GM12878 (cell line): ENCODE results near the gene UBQLN4. TPM values are rescaled to one million over a fixed set of nuclear protein-coding genes. Genes with fewer than 3 reads are reported as not detected.

Source experiments
- ATAC-seq: fragments of 200-7000 bp; cut with Tn5 transposase; 3 replicates; pipeline ENCODE4 v1.9.1; 2020; ENCODE audit warnings: mild to moderate bottlenecking, moderate library complexity
- BruUV-seq: library from RNA; stranded (reverse); fragments of 400-500 nt; replicated peaks from 2 replicates; lab custom pipeline; 2021; lab: Mats Ljungman, UMichigan
- CTCF ChIA-PET: fragments of 300-600 bp; sonication (Branson Sonifier 250); formaldehyde crosslinking; extraction: SDS; loops from one replicate; lab custom pipeline; 2021; ENCODE audit warnings: inconsistent platforms; lab: Yijun Ruan, JAX
- POLR2A ChIA-PET: fragments of 350-600 bp; formaldehyde crosslinking; extraction: SDS; loops from one replicate; lab custom pipeline; 2021; ENCODE audit warnings: inconsistent platforms; lab: Charles Lee
- RAD21 ChIA-PET: fragments of 300-600 bp; sonication (Branson Sonifier 250); formaldehyde crosslinking; loops from one replicate; lab custom pipeline; 2023; ENCODE audit warnings: antibody characterized with exemption; ENCODE audit not compliant: unreplicated experiment; lab: Charles Lee
- SMC1A ChIA-PET: fragments of 300-600 bp; sonication (Branson Sonifier 250); formaldehyde crosslinking; loops from one replicate; lab custom pipeline; 2023; ENCODE audit not compliant: unreplicated experiment, uncharacterized antibody; lab: Charles Lee
- DNase-seq: peaks from one replicate; pipeline ENCODE4 v3.0.0-alpha.2; 2011; ENCODE audit warnings: low read depth, low spot score
- FAIRE-seq: peaks from 3 replicates; lab custom pipeline; 2011; peaks lifted over from hg19 to GRCh38; lab: Jason Lieb, UNC
- H2AFZ ChIP-seq: 2 replicates; pipeline ENCODE4 v1.6.0; 2011; ENCODE audit warnings: low read depth, low read length, control low read depth; ENCODE audit not compliant: control insufficient read depth
- H3K27ac ChIP-seq: 2 replicates; pipeline ENCODE4 v1.5.1; 2011; ENCODE audit warnings: control low read depth; ENCODE audit not compliant: control insufficient read depth, insufficient read depth
- H3K27me3 ChIP-seq, 2 experiments: replicated peaks in 1 of 2; 2 replicates each; pipeline versions ENCODE4 v1.6.0 to v1.6.1; 2011; ENCODE audit warnings: low read length in 1 of 2; ENCODE audit not compliant: control insufficient read depth in 2 of 2, insufficient read depth in 2 of 2
- H3K36me3 ChIP-seq, 2 experiments: 2 replicates each; pipeline ENCODE4 v1.5.1; 2011; ENCODE audit warnings: low read length in 1 of 2; ENCODE audit not compliant: control insufficient read depth in 2 of 2, insufficient read depth in 2 of 2
- H3K4me1 ChIP-seq: 2 replicates; pipeline ENCODE4 v1.6.1; 2011; ENCODE audit warnings: mild to moderate bottlenecking, low read length, moderate library complexity, mixed read lengths; ENCODE audit not compliant: control insufficient read depth, insufficient read depth
- H3K4me2 ChIP-seq: 2 replicates; pipeline ENCODE4 v1.6.0; 2011; ENCODE audit warnings: control low read depth; ENCODE audit not compliant: control insufficient read depth, insufficient read depth
- H3K4me3 ChIP-seq: fragments of 200-600 bp; sonication (generic); 2 replicates; pipeline ENCODE4 v1.5.1; 2016
- H3K79me2 ChIP-seq: 2 replicates; pipeline ENCODE4 v1.6.0; 2011; ENCODE audit warnings: low read length; ENCODE audit not compliant: control insufficient read depth, insufficient read depth
- H3K9ac ChIP-seq: 2 replicates; pipeline ENCODE4 v1.8.0; 2011; ENCODE audit warnings: low read length, control low read depth, mixed read lengths; ENCODE audit not compliant: control insufficient read depth, insufficient read depth
- H3K9me3 ChIP-seq: replicated peaks from 3 replicates; pipeline ENCODE4 v1.5.1; 2011; ENCODE audit warnings: mild to moderate bottlenecking, low read length; ENCODE audit not compliant: control insufficient read depth, insufficient read depth
- H4K20me1 ChIP-seq: 2 replicates; pipeline ENCODE4 v1.6.0; 2011; ENCODE audit not compliant: control insufficient read depth, insufficient read depth
- BHLHE40 ChIP-seq, 2 experiments: fragments of 450-650 bp in 1 of 2; IDR thresholded peaks; 2 replicates each; pipeline ENCODE4 v1.6.1; 2011 to 2017; ENCODE audit warnings: low read depth in 2 of 2, borderline replicate concordance in 1 of 2, improper control_type of control experiment in 1 of 2, low read length in 1 of 2, mild to moderate bottlenecking in 1 of 2
- CREB1 ChIP-seq: IDR thresholded peaks from 2 replicates; pipeline ENCODE4 v1.6.1; 2012; ENCODE audit warnings: low read depth, mild to moderate bottlenecking, inconsistent platforms
- HDAC6 ChIP-seq: fragments of 200-600 bp; sonication (generic); IDR thresholded peaks from one replicate; pipeline ENCODE4 v1.8.0; 2017; ENCODE audit warnings: antibody characterized with exemption; ENCODE audit not compliant: unreplicated experiment
- POLR2A ChIP-seq: IDR thresholded peaks from 2 replicates; pipeline ENCODE4 v1.6.1; 2011; ENCODE audit warnings: low read depth, mild to moderate bottlenecking, low read length
- WGBS: methylation state at CpG from one replicate; pipeline ENCODE4 v1.1.6; 2016; ENCODE audit warnings: low lambda C conversion rate; ENCODE audit not compliant: insufficient replicate concordance, insufficient coverage; ENCODE audit errors: missing lambda C conversion rate; 5-methylcytosine and 5-hydroxymethylcytosine counted together
- in situ Hi-C: fragments of 300-500 bp; cut with MboI; formaldehyde crosslinking; loops from 9 replicates; pipeline ENCODE4 v1.14.3; 2018; ENCODE audit warnings: mixed read lengths
- intact Hi-C: fragments of 100-400 bp; cut with micrococcal nuclease; formaldehyde crosslinking; loops from one replicate; pipeline ENCODE4 v1.14.2; 2022; ENCODE audit not compliant: unreplicated experiment
- polyA plus RNA-seq, 11 experiments: library from polyadenylated mRNA; depleted of rRNA in 4 of 11; unstranded in 6 of 11; stranded (reverse) in 5 of 11; fragments of >200 nt; fragmentation: Nextera tagmentation in 4 of 11; fragmentation: Illumina TruSeq in 1 of 11; extraction: Ambion mirVana in 4 of 11; extraction: Trizol in 1 of 11; gene quantifications; 1 replicate in 1 of 11; 2 replicates in 10 of 11; pipeline versions ENCODE4 v1.2.1 to v1.2.3, GENCODE V29; 2011 to 2016; ENCODE audit warnings: inconsistent platforms in 2 of 11, missing spikeins in 2 of 11, low read depth in 1 of 11
- total RNA-seq, 4 experiments: library from RNA; depleted of rRNA in 3 of 4; stranded (reverse); fragments of >200 nt in 3 of 4; fragmentation: Illumina TruSeq in 1 of 4; extraction: Trizol in 1 of 4; gene quantifications; 2 replicates each; pipeline versions ENCODE4 v1.2.1 to v1.2.3, GENCODE V29; 2013 to 2021
- TF ChIP-seq, protein P1 (sequence below): fragments of 450-650 bp; IDR thresholded peaks from 2 replicates; pipeline ENCODE4 v1.6.1; 2017; ENCODE audit warnings: mild to moderate bottlenecking, low read depth, inconsistent platforms; ENCODE audit not compliant: poor library complexity, severe bottlenecking

UBQLN4 gene
- total and polyA plus RNA-seq, 10 of the 15 experiments (the other 5 are each of a cell fraction or from before 2014, with no cell fraction given) = 10.0 to 44.6 (median 19.7) TPM

DNA sequence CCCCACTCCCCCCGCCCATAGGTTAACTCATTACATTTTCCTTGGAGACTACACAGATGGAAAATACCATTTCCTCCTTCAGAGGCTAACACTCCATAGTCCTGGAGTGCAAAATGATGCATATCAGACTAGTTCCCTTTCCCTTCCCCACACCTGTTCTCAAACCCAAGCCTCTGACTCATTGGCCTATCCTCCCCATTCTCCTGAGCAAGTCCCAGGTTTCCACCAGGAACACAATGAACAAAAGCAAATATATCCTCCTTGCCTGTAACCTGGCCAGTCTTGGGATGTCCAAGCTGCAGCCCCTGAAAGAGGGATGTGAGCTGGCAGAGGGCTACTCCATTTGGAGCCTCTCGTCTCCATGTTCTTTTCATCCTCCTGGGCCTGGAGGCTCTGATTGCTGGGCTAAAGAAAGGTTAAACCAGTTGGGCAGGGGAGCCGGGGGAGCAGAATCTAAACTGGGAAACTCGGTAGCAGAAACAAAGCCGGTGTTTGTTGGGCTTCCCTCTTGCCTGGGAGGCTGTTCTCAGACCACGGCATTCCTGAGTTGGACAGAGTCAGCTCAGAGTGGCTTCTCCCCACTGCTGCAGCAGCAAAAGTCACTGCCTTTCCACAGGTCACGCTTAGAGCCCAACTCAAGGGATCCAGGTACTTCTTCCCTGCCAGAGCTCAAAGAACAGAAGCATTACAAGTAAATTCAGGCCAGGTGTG is 46.8 kb downstream of the UBQLN4 start:
- Histone ChIP-seq H3K9me3 (no peaks in the 10 kb centered on the region), H3K4me3 (no peak overlapping the region), H3K27me3 (no peaks in the 10 kb centered on the region), H2AFZ (no peak overlapping the region), H3K36me3 (peaks cover 13 to 15% of the 10 kb centered on the region in 2 experiments), H3K27ac (no peak overlapping the region), H3K4me1 (peaks cover 3% of the 10 kb centered on the region), H3K9ac (no peak overlapping the region), H3K79me2 (no peaks in the 10 kb centered on the region), H4K20me1 (no peaks in the 10 kb centered on the region), H3K4me2 (no peak overlapping the region)
- DNase-seq (no peak), FAIRE-seq (no peak), ATAC-seq (no peak)
- BruUV-seq = no TSS peak
- intact Hi-C loops = no loop called here
- in situ Hi-C loops = no loop called here
- POLR2A ChIA-PET = interaction anchor here (1.2 kb wide), 1 partner anchor 62 kb away, joined by 3 read pairs; no protein-coding TSS in a partner anchor
- CTCF ChIA-PET = interaction anchor here (0.9 to 2.6 kb wide), 2 partner anchors 59 to 125 kb away, joined by 4 to 13 read pairs; no protein-coding TSS in a partner anchor
- 97% methylated on average over 7 of the region's 7 CpGs for WGBS
- RAD21 ChIA-PET = no interaction called here
- TF ChIP-seq BHLHE40 (IDR thresholded peaks at IDR 0.05; ENCODE audit: borderline replicate concordance in 1 of 2, low read depth in 2 of 2, low read length in 1 of 2) (no peak), HDAC6 (no peak), POLR2A (peak; percentile 14; the same call in 1 of the 2 replicates), CREB1 (no peak)
- TF ChIP-seq, protein P1, sequence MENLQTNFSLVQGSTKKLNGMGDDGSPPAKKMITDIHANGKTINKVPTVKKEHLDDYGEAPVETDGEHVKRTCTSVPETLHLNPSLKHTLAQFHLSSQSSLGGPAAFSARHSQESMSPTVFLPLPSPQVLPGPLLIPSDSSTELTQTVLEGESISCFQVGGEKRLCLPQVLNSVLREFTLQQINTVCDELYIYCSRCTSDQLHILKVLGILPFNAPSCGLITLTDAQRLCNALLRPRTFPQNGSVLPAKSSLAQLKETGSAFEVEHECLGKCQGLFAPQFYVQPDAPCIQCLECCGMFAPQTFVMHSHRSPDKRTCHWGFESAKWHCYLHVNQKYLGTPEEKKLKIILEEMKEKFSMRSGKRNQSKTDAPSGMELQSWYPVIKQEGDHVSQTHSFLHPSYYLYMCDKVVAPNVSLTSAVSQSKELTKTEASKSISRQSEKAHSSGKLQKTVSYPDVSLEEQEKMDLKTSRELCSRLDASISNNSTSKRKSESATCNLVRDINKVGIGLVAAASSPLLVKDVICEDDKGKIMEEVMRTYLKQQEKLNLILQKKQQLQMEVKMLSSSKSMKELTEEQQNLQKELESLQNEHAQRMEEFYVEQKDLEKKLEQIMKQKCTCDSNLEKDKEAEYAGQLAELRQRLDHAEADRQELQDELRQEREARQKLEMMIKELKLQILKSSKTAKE = no peak
- SMC1A ChIA-PET = interaction anchor here (1.9 kb wide), 1 partner anchor 17 kb away, joined by 6 read pairs; no protein-coding TSS in a partner anchor
